GM12878 (cell line): ENCODE measurements around the gene TDP1. TPM values are rescaled to one million over a fixed set of nuclear protein-coding genes. Genes with fewer than 3 reads are reported as not detected.

Experiments used
- ATAC-seq: fragments of 200-7000 bp; cut with Tn5 transposase; 3 replicates; pipeline ENCODE4 v1.9.1; 2020; ENCODE audit warnings: mild to moderate bottlenecking, moderate library complexity
- BruUV-seq: library from RNA; stranded (reverse); fragments of 400-500 nt; replicated peaks from 2 replicates; lab custom pipeline; 2021; lab: Mats Ljungman, UMichigan
- CTCF ChIA-PET: fragments of 300-600 bp; sonication (Branson Sonifier 250); formaldehyde crosslinking; extraction: SDS; loops from one replicate; lab custom pipeline; 2021; ENCODE audit warnings: inconsistent platforms; lab: Yijun Ruan, JAX
- POLR2A ChIA-PET: fragments of 350-600 bp; formaldehyde crosslinking; extraction: SDS; loops from one replicate; lab custom pipeline; 2021; ENCODE audit warnings: inconsistent platforms; lab: Charles Lee
- RAD21 ChIA-PET: fragments of 300-600 bp; sonication (Branson Sonifier 250); formaldehyde crosslinking; loops from one replicate; lab custom pipeline; 2023; ENCODE audit warnings: antibody characterized with exemption; ENCODE audit not compliant: unreplicated experiment; lab: Charles Lee
- SMC1A ChIA-PET: fragments of 300-600 bp; sonication (Branson Sonifier 250); formaldehyde crosslinking; loops from one replicate; lab custom pipeline; 2023; ENCODE audit not compliant: unreplicated experiment, uncharacterized antibody; lab: Charles Lee
- DNase-seq: peaks from one replicate; pipeline ENCODE4 v3.0.0-alpha.2; 2011; ENCODE audit warnings: low read depth, low spot score
- FAIRE-seq: peaks from 3 replicates; lab custom pipeline; 2011; peaks lifted over from hg19 to GRCh38; lab: Jason Lieb, UNC
- H2AFZ ChIP-seq: 2 replicates; pipeline ENCODE4 v1.6.0; 2011; ENCODE audit warnings: low read depth, low read length, control low read depth; ENCODE audit not compliant: control insufficient read depth
- H3K27ac ChIP-seq: 2 replicates; pipeline ENCODE4 v1.5.1; 2011; ENCODE audit warnings: control low read depth; ENCODE audit not compliant: control insufficient read depth, insufficient read depth
- H3K27me3 ChIP-seq, 2 experiments: replicated peaks in 1 of 2; 2 replicates each; pipeline versions ENCODE4 v1.6.0 to v1.6.1; 2011; ENCODE audit warnings: low read length in 1 of 2; ENCODE audit not compliant: control insufficient read depth in 2 of 2, insufficient read depth in 2 of 2
- H3K36me3 ChIP-seq, 2 experiments: 2 replicates each; pipeline ENCODE4 v1.5.1; 2011; ENCODE audit warnings: low read length in 1 of 2; ENCODE audit not compliant: control insufficient read depth in 2 of 2, insufficient read depth in 2 of 2
- H3K4me1 ChIP-seq: 2 replicates; pipeline ENCODE4 v1.6.1; 2011; ENCODE audit warnings: mild to moderate bottlenecking, low read length, moderate library complexity, mixed read lengths; ENCODE audit not compliant: control insufficient read depth, insufficient read depth
- H3K4me2 ChIP-seq: 2 replicates; pipeline ENCODE4 v1.6.0; 2011; ENCODE audit warnings: control low read depth; ENCODE audit not compliant: control insufficient read depth, insufficient read depth
- H3K4me3 ChIP-seq: fragments of 200-600 bp; sonication (generic); 2 replicates; pipeline ENCODE4 v1.5.1; 2016
- H3K79me2 ChIP-seq: 2 replicates; pipeline ENCODE4 v1.6.0; 2011; ENCODE audit warnings: low read length; ENCODE audit not compliant: control insufficient read depth, insufficient read depth
- H3K9ac ChIP-seq: 2 replicates; pipeline ENCODE4 v1.8.0; 2011; ENCODE audit warnings: low read length, control low read depth, mixed read lengths; ENCODE audit not compliant: control insufficient read depth, insufficient read depth
- H3K9me3 ChIP-seq: replicated peaks from 3 replicates; pipeline ENCODE4 v1.5.1; 2011; ENCODE audit warnings: mild to moderate bottlenecking, low read length; ENCODE audit not compliant: control insufficient read depth, insufficient read depth
- H4K20me1 ChIP-seq: 2 replicates; pipeline ENCODE4 v1.6.0; 2011; ENCODE audit not compliant: control insufficient read depth, insufficient read depth
- ATF7 ChIP-seq: fragments of 450-650 bp; IDR thresholded peaks from 2 replicates; pipeline ENCODE4 v1.6.1; 2016; ENCODE audit warnings: low read depth, mild to moderate bottlenecking
- BCLAF1 ChIP-seq: fragments of 450-650 bp; IDR thresholded peaks from 2 replicates; pipeline ENCODE4 v1.6.1; 2017; ENCODE audit warnings: antibody characterized with exemption, mild to moderate bottlenecking, moderate library complexity
- EGR1 ChIP-seq, 2 experiments: IDR thresholded peaks; 1 replicate in 1 of 2; 2 replicates in 1 of 2; pipeline ENCODE4 v1.6.1; 2011 to 2012; ENCODE audit warnings: low read depth in 2 of 2, low read length in 2 of 2, borderline replicate concordance in 1 of 2, mild to moderate bottlenecking in 1 of 2, moderate library complexity in 1 of 2
- FOXM1 ChIP-seq: IDR thresholded peaks from 2 replicates; pipeline ENCODE4 v1.6.1; 2012; ENCODE audit warnings: low read depth, mild to moderate bottlenecking, inconsistent platforms, low read length, moderate library complexity
- MXI1 ChIP-seq: fragments of 150-350 bp; IDR thresholded peaks from 2 replicates; pipeline ENCODE4 v1.6.1; 2011; ENCODE audit warnings: low read depth, mild to moderate bottlenecking, inconsistent platforms, low read length, improper control_type of control experiment
- NBN ChIP-seq: fragments of 450-650 bp; IDR thresholded peaks from 2 replicates; pipeline ENCODE4 v1.6.1; 2016
- NR2C1 ChIP-seq: fragments of 450-650 bp; IDR thresholded peaks from 2 replicates; pipeline ENCODE4 v1.6.1; 2017; ENCODE audit warnings: antibody characterized with exemption, mild to moderate bottlenecking, moderate library complexity
- NRF1 ChIP-seq: conservative IDR thresholded peaks from 2 replicates; pipeline ENCODE4 v1.6.1; 2011; ENCODE audit warnings: mild to moderate bottlenecking, low read depth, low read length, improper control_type of control experiment
- RAD51 ChIP-seq: fragments of 450-650 bp; IDR thresholded peaks from 2 replicates; pipeline ENCODE4 v1.6.1; 2016; ENCODE audit warnings: moderate library complexity, mild to moderate bottlenecking, inconsistent platforms
- SPI1 ChIP-seq: IDR thresholded peaks from 2 replicates; pipeline ENCODE4 v1.6.1; 2011; ENCODE audit warnings: low read depth, mild to moderate bottlenecking, low read length, moderate library complexity, borderline replicate concordance; ENCODE audit not compliant: insufficient read depth
- TBL1XR1 ChIP-seq: IDR thresholded peaks from 2 replicates; pipeline ENCODE4 v1.6.1; 2012; ENCODE audit warnings: low read depth, low read length, improper control_type of control experiment
- USF2 ChIP-seq: IDR thresholded peaks from 2 replicates; pipeline ENCODE4 v1.6.1; 2011; ENCODE audit warnings: low read depth, low read length, improper control_type of control experiment, borderline replicate concordance
- WRNIP1 ChIP-seq: IDR thresholded peaks from 2 replicates; pipeline ENCODE4 v1.6.1; 2011; ENCODE audit warnings: low read depth, low read length, improper control_type of control experiment, borderline replicate concordance
- ZBTB40 ChIP-seq: fragments of 450-650 bp; IDR thresholded peaks from 2 replicates; pipeline ENCODE4 v1.6.1; 2016; ENCODE audit warnings: mild to moderate bottlenecking, moderate library complexity, borderline replicate concordance
- WGBS: methylation state at CpG from one replicate; pipeline ENCODE4 v1.1.6; 2016; ENCODE audit warnings: low lambda C conversion rate; ENCODE audit not compliant: insufficient replicate concordance, insufficient coverage; ENCODE audit errors: missing lambda C conversion rate; 5-methylcytosine and 5-hydroxymethylcytosine counted together
- in situ Hi-C: fragments of 300-500 bp; cut with MboI; formaldehyde crosslinking; loops from 9 replicates; pipeline ENCODE4 v1.14.3; 2018; ENCODE audit warnings: mixed read lengths
- intact Hi-C: fragments of 100-400 bp; cut with micrococcal nuclease; formaldehyde crosslinking; loops from one replicate; pipeline ENCODE4 v1.14.2; 2022; ENCODE audit not compliant: unreplicated experiment
- polyA plus RNA-seq, 11 experiments: library from polyadenylated mRNA; depleted of rRNA in 4 of 11; unstranded in 6 of 11; stranded (reverse) in 5 of 11; fragments of >200 nt; fragmentation: Nextera tagmentation in 4 of 11; fragmentation: Illumina TruSeq in 1 of 11; extraction: Ambion mirVana in 4 of 11; extraction: Trizol in 1 of 11; gene quantifications; 1 replicate in 1 of 11; 2 replicates in 10 of 11; pipeline versions ENCODE4 v1.2.1 to v1.2.3, GENCODE V29; 2011 to 2016; ENCODE audit warnings: inconsistent platforms in 2 of 11, missing spikeins in 2 of 11, low read depth in 1 of 11
- total RNA-seq, 4 experiments: library from RNA; depleted of rRNA in 3 of 4; stranded (reverse); fragments of >200 nt in 3 of 4; fragmentation: Illumina TruSeq in 1 of 4; extraction: Trizol in 1 of 4; gene quantifications; 2 replicates each; pipeline versions ENCODE4 v1.2.1 to v1.2.3, GENCODE V29; 2013 to 2021

Gene TDP1
- total and polyA plus RNA-seq, 10 of the 15 experiments (the other 5 are each of a cell fraction or from before 2014, with no cell fraction given), result 40.2 to 60.4 (median 54.1) TPM

- Histone ChIP-seq H3K9ac (no peak overlapping the region), H3K27me3 (no peaks in the 10 kb centered on the region), H3K4me2 (no peak overlapping the region), H3K27ac (no peak overlapping the region), H3K4me3 (no peak overlapping the region), H3K4me1 (no peaks in the 10 kb centered on the region), H3K79me2 (no peaks in the 10 kb centered on the region), H4K20me1 (no peaks in the 10 kb centered on the region), H3K36me3 (peaks cover 6 to 10% of the 10 kb centered on the region in 2 experiments; a peak in 3 of 4 replicates), H2AFZ (no peak overlapping the region), H3K9me3 (no peaks in the 10 kb centered on the region)
- intact Hi-C loops (no loop called here), in situ Hi-C loops (no loop called here)
- BruUV-seq, result no TSS peak
- ChIA-PET SMC1A (no interaction called here), CTCF (no interaction called here), RAD21 (no interaction called here), POLR2A (no interaction called here)
- WGBS, result 92% methylated on average over 9 of the region's 9 CpGs
- DNase-seq (no peak), FAIRE-seq (no peak), ATAC-seq (no peak)
- TF ChIP-seq ZBTB40 (no peak), USF2 (no peak), NBN (no peak), TBL1XR1 (no peak), RAD51 (no peak), SPI1 (no peak), NRF1 (no peak), FOXM1 (no peak), ATF7 (no peak), MXI1 (no peak), BCLAF1 (no peak), EGR1 (IDR thresholded peaks at IDR 0.05; ENCODE audit: borderline replicate concordance in 1 of 2, low read depth in 2 of 2, low read length in 2 of 2) (no peak), NR2C1 (no peak), WRNIP1 (no peak)
Observed at GRCh38 chr14:90042496-90043252, 86.9 kb downstream of the TDP1 start.
